IPS DF 6.9 (cell line): ENCODE results near the gene GIPC3.
"Not testable (repeated sequence)": the region's sequence is repeated elsewhere in the genome, so short reads cannot be mapped to it uniquely, and the experiment has no call there.

Source experiments
- DNase-seq: peaks from one replicate; pipeline ENCODE4 v3.0.0-alpha.2; 2013; ENCODE audit warnings: low read depth, low spot score
- H3K27ac ChIP-seq: one replicate; pipeline ENCODE4 v1.5.1; 2013; ENCODE audit warnings: low read length, control low read depth
- H3K27me3 ChIP-seq: 2 replicates; pipeline ENCODE4 v1.6.1; 2013; ENCODE audit warnings: mild to moderate bottlenecking, low read length; ENCODE audit not compliant: control insufficient read depth, insufficient read depth
- H3K36me3 ChIP-seq: 2 replicates; pipeline ENCODE4 v1.6.1; 2013; ENCODE audit warnings: low read length; ENCODE audit not compliant: control insufficient read depth, insufficient read depth
- H3K4me1 ChIP-seq: 2 replicates; pipeline ENCODE4 v1.6.1; 2013; ENCODE audit warnings: low read length; ENCODE audit not compliant: control insufficient read depth, insufficient read depth
- H3K4me3 ChIP-seq: 2 replicates; pipeline ENCODE4 v1.5.1; 2013; ENCODE audit warnings: mild to moderate bottlenecking, low read length
- H3K9me3 ChIP-seq: 2 replicates; pipeline ENCODE4 v1.6.1; 2013; ENCODE audit warnings: low read length, inconsistent platforms; ENCODE audit not compliant: control insufficient read depth, insufficient read depth
- WGBS: extraction: QIAGEN DNeasy Blood & Tissue Kit; methylation state at CpG from one replicate; pipeline ENCODE4 v1.1.7; 2013; ENCODE audit warnings: mixed read lengths, missing lambda C conversion rate; ENCODE audit not compliant: insufficient read length, insufficient coverage; 5-methylcytosine and 5-hydroxymethylcytosine counted together

Gene GIPC3

DNA sequence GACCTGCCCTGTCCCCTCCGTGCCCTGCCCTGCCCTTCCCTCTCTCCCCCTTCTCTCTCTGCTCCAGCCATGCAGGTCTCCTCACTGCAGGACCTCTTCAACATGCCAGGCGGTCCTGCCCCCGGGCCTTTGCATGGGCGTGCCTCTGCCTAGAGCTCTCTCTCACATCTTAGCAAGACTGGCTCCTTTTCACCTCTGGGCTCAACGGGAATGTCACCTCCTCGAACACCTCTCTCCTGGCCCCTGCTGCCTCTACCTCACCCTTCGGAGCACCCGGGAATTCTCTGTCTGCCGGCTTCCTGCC is 33.5 kb upstream of the GIPC3 start:
- no CpG with 5 or more reads among the region's 9 CpGs for WGBS
- DNase-seq = no peak
- H3K36me3 ChIP-seq = peaks cover 7% of the 10 kb centered on the region; the same call in 1 of the 2 replicates

DNA sequence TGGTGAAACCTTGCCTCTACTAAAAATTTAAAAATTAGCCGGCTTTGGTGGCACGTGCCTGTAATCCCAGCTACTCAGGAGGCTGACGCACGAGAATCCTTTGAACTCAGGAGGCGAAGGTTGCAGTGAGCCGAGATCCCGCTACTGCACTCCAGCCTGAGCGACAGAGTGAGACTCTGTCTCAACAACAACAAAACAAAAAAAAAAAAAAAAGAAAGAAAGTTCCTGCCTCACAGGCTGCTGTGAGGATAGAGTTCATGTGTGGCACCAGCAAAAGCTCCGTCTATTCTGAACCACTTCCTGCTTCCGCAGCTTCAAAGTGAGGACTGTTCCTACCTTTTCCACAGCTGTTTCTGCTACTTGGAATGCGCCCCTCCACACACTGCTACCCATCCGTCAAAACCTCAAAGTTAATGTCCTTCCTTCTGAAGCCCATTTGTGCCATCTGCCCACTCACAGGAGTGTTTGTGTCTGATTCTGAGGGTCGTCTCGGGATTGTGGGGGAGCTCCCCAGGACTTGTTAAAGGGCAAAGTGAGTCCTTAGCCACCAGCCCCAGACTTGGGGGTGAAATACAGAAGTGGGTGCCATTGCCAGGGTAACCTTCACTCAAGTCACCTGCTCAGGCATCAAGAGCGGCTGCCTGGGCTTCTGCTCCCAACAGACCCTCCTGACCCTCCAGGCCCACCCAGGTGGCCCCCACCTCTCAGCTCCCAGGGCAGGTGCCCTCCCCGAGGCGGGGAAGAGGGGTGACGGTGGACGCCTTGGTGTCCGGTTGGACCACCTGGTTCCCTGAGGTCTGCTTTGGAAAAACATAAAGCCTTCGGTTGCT is 30.8 kb upstream of the GIPC3 start:
- H3K36me3 ChIP-seq = no peaks in the 10 kb centered on the region; the same call in 1 of the 2 replicates
- no CpG with 5 or more reads among the region's 21 CpGs for WGBS
- H3K27ac ChIP-seq = no peak overlapping the region
- no peaks in the 10 kb centered on the region for H3K27me3 ChIP-seq
- no peaks in the 10 kb centered on the region for H3K9me3 ChIP-seq
- no peak overlapping the region for H3K4me3 ChIP-seq
- 0 out of 2 replicates have a peak, but pooled peaks cover 2% of the 10 kb centered on the region for H3K4me1 ChIP-seq
- DNase-seq = no peak

More for the DNA sequence above, 33.5 kb upstream of the GIPC3 start:
- Histone ChIP-seq H3K9me3 (no peaks in the 10 kb centered on the region), H3K4me3 (no peak overlapping the region), H3K27ac (no peak overlapping the region), H3K27me3 (no peaks in the 10 kb centered on the region), H3K4me1 (0 out of 2 replicates have a peak, but pooled peaks cover 1% of the 10 kb centered on the region)

DNA sequence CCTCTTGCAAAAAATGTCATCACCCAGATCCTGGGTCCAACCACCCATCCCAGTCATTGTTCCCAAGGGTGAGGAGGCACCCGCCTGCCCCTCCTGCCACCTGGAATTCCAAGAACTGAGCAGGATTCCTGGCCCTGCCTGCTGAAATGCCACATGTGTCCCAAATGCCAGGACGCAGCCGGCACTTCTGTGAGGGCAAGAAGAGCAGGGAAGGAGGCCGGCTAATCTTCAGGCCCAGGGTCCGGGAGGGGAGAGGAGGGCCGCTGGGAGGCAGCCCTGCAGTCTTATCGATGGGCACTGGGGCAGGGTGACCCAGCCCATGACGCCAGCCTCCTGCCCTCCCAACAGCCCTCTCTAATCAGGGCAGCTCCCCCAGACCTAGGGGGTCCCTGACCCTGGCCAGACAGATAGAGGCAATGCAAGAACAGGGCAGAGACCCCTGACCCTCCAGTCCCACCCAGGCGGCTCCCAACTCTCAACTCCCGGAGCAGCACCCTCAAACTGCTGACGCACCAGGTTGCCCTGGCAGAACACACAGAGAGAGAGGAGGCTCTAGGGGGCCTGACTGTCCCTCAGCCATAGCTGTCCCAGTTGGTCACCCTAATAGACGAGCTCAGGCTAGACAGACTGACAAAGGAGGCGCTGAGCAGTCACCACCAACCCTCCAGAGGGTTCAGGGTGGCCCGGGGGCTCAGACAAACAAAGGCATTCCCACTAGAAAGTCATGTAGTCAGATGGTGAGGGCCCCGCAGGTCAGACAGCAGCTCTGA is 29.4 kb upstream of the GIPC3 start:
- H3K27me3 ChIP-seq = no peaks in the 10 kb centered on the region
- DNase-seq = no peak
- no CpG with 5 or more reads among the region's 15 CpGs for WGBS
- no peaks in the 10 kb centered on the region; the same call in 1 of the 2 replicates for H3K36me3 ChIP-seq
- H3K4me1 ChIP-seq = 0 out of 2 replicates have a peak, but pooled peaks cover 2% of the 10 kb centered on the region
- no peak overlapping the region for H3K27ac ChIP-seq
- H3K9me3 ChIP-seq = no peaks in the 10 kb centered on the region
- no peak overlapping the region for H3K4me3 ChIP-seq

DNA sequence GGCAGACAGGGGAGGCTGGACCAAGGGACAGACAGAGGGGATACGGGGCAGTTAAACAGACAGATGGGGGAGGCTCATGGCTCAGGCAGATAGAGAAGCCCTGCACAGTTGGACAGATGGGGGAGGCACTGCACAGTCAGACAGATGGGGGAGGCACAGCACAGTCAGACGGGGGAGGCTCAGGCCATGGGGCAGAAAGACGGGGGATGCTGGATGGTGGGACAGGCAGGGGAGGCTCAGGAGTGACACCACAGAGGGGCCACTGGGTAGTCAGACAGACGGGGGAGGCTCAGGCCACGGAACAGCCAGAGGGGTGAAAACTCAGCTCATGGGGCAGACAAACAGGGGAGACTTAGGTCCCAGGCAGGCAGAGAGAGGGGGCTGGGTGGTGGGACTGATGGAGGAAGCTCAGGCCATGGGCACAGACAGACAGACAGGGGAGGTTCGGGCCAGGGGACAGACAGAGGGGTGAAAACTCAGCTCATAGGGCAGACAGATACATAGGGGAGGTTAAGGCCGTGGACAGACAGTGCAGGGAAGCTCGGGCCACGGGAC is 28.8 kb upstream of the GIPC3 start:
- Histone ChIP-seq H3K27ac (no peak overlapping the region), H3K36me3 (no peaks in the 10 kb centered on the region; the same call in 1 of the 2 replicates), H3K9me3 (no peaks in the 10 kb centered on the region), H3K4me1 (0 out of 2 replicates have a peak, but pooled peaks cover 2% of the 10 kb centered on the region), H3K27me3 (no peaks in the 10 kb centered on the region), H3K4me3 (peak overlapping the region; percentile 88)
- no CpG with 5 or more reads among the region's 9 CpGs for WGBS
- no peak for DNase-seq

DNA sequence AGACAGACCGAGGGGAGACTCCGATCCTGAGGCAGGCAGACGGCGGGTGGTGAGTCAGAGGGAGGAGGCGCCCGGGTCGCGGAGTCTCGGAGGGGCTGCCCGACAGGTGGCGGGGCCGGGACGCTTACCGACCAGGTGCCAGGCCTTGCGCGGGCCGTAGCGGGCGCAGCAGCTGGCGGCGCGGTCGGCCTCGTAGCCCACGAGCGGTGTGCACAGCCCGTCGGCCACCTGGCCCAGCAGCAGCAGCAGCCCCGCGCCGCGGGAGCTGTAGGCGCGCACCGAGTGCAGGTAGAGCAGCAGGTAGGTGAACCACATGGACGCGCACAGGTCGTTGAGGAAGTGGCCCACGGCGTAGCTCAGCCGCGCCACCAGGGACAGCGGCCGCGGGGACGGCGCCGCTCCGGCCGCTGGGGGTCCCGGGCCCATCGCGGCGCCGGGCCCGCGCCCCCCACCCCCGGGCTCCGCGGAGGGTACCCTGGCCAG is 28.3 kb upstream of the GIPC3 start:
- no peak for DNase-seq
- Histone ChIP-seq H3K4me3 (peak overlapping the region; percentile 88), H3K9me3 (no peaks in the 10 kb centered on the region), H3K36me3 (no peaks in the 10 kb centered on the region; the same call in 1 of the 2 replicates), H3K27me3 (no peaks in the 10 kb centered on the region), H3K4me1 (0 out of 2 replicates have a peak, but pooled peaks cover 2% of the 10 kb centered on the region), H3K27ac (no peak overlapping the region)
- WGBS = no CpG with 5 or more reads among the region's 60 CpGs

DNA sequence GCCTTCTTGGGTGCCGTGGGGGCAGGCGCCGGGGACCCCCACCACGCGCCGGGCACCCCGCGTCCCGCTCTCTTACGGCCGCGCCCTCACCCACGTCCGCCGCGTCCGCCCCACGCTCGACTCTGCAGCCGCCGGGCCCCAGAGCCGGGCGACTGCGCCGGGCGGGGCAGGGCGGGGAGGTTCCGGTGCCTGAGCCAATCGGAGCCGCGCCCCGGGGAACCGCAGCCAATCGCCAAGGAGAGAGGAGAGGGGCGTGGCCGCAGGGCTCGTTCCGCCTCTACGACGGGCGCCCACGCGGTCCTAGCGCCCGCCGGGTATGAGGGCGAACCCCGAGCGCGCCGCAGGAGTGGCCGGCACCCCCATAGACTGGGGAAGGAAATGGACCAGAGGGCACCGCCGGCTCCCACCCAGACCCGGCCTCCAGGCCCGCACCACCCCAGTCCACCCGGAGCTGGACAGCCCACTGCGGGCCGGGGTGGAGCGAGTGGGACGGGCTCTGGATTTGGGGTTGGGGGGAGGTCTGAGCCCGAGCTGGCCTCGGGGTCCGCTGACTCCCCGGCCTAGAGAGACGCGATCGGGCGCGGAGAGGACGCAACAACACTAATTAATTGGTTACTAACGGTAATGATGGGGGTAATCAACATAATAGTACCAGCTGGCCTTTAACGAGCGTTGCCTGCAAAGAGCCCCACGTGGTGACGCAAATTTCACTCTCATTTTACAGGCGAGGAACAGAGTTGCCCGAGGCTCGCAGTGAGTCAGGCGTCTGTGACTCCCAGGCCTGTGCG is 27.6 kb upstream of the GIPC3 start, which contains the start of gene MFSD12:
TSS of gene MFSD12 (minus strand) at position 126 of the 788 bp plus-strand sequence. CDS start 183 bp downstream, outside the sequence.
- Histone ChIP-seq H3K4me1 (0 out of 2 replicates have a peak, but pooled peaks cover 2% of the 10 kb centered on the region), H3K27me3 (no peaks in the 10 kb centered on the region), H3K36me3 (no peaks in the 10 kb centered on the region; the same call in 1 of the 2 replicates), H3K9me3 (no peaks in the 10 kb centered on the region), H3K27ac (no peak within 1 kb of the TSS), H3K4me3 (peak within 1 kb of the TSS; percentile 88)
- WGBS = no CpG with 5 or more reads among the region's 81 CpGs
- peak; percentile 79 for DNase-seq

DNA sequence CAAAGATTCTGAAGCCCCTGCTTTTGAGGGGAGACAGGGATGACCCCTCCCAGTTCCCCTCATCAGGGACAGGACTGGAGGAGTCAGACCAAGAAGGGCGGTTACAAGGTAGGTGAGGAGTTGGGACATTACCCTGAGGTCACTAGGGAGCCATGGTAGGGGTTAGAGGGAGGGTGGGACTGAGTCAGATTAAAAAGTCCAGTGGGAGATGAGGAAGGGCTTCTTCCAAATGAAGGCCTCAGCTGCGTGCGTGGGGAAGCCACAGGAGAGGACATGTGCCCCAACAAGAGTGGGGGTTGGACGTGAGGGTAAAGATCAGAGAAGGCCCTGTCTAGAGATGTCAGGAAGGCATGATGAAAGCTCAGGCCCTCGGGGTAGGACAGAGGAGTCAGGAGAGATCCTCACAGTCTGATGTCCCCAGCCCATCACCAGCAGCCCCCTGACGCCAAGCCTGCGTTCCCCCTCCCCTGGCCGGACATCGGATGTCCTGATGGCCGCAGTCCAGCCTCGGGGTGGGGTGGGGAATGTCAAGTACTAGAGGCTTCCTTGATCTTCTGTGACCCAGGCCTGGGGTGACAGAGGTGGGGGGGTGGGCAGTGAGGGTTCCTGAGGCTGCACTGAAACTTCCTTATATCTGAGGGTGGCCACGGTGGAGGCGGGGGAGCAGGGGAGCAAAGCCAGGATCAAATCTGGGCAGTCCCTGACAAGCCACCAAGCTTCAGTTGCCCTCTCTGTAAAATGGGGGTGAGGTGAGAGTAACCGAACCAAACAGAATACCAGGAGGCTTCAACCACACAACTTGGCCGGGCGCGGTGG is 21.4 kb upstream of the GIPC3 start:
- Histone ChIP-seq H3K27me3 (no peaks in the 10 kb centered on the region), H3K36me3 (0 out of 2 replicates have a peak, but pooled peaks cover 2% of the 10 kb centered on the region), H3K27ac (no peak overlapping the region), H3K4me3 (no peak overlapping the region), H3K4me1 (no peaks in the 10 kb centered on the region), H3K9me3 (no peaks in the 10 kb centered on the region)
- WGBS = no CpG with 5 or more reads among the region's 17 CpGs
- no peak for DNase-seq

DNA sequence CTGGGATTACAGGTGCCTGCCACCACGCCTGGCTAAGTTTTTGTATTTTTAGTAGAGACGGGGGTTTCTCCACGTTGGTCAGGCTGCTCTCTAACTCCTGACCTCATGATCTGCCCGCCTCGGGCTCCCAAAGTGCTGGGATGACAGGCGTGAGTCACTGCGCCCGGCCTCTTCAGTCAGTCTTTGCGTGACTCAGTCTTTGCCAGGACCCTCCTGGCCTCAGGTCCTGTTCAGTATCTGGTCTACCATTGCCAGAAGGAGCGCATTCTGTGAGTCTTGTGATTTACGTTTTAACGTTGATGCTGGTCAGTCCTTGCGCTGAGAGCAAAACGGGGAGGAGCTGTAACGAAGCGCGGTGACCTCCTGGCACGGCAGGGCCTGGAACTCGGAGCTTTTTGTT is 20.1 kb upstream of the GIPC3 start:
- Histone ChIP-seq H3K4me3 (no peak overlapping the region), H3K36me3 (0 out of 2 replicates have a peak, but pooled peaks cover 2% of the 10 kb centered on the region)

DNA sequence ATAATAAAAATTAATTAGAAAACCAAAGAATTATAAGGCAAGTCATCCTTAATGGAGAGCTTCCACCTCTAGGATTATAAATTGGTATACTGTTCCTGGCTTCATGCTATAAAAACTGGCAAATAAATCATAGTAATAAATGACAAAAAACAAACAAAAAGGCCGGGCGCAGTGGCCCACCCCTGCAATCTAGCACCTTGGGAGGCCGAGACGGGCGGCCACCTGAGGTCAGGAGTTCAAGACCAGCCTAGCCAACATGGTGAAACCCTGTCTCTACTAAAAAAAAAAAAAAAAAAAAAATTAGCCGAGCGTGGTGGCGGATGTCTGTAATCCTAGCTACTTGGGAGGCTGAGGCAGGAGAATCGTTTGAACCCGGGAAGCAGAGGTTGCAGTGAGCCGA is 15.2 kb upstream of the GIPC3 start:
- not testable (repeated sequence) for H3K36me3 ChIP-seq, H3K4me1 ChIP-seq, H3K9me3 ChIP-seq, H3K4me3 ChIP-seq, DNase-seq, H3K27ac ChIP-seq, H3K27me3 ChIP-seq
- no CpG with 5 or more reads among the region's 11 CpGs for WGBS

More for the DNA sequence above, 20.1 kb upstream of the GIPC3 start:
- H3K27me3 ChIP-seq = no peaks in the 10 kb centered on the region
- no peaks in the 10 kb centered on the region for H3K4me1 ChIP-seq
- H3K27ac ChIP-seq = no peak overlapping the region
- DNase-seq = no peak
- H3K9me3 ChIP-seq = no peaks in the 10 kb centered on the region
- no CpG with 5 or more reads among the region's 19 CpGs for WGBS
